ENCODE data around the gene CRYZ.
"Not testable (repeated sequence)": the region's sequence is repeated elsewhere in the genome, so short reads cannot be mapped to it uniquely, and the experiment has no call there.

The CRYZ gene

GRCh38 chr1:74679811-74680210 is 53.0 kb downstream of the CRYZ start:
- FAIRE-seq = no peak

- FAIRE-seq = no peak
These were observed 54.9 kb downstream of the CRYZ start for GRCh38 chr1:74677926-74678325.

- FAIRE-seq = no peak
These were observed 58.4 kb downstream of the CRYZ start for GRCh38 chr1:74674278-74675048.

- no peak for FAIRE-seq
These were observed 59.3 kb downstream of the CRYZ start, which contains the start of gene ERICH3 for GRCh38 chr1:74673351-74674111. TSS of gene ERICH3 (minus strand) at chr1:74673792. CDS start at chr1:74673519, 273 bp downstream.

GRCh38 chr1:74670866-74671265 is 62.0 kb downstream of the CRYZ start:
- not testable (repeated sequence) for FAIRE-seq
